Sigmoid colon (tissue), 7 donors: ENCODE measurements around the gene UVRAG. TPM values are rescaled to one million over a fixed set of nuclear protein-coding genes. Genes with fewer than 3 reads are reported as not detected.

ENCODE experiments used
- DNase-seq: peaks from one replicate; pipeline ENCODE4 v3.0.0-alpha.2; 2019
- H3K27ac ChIP-seq, 4 donors: fragments of 200-600 bp; sonication (generic); one replicate each; pipeline ENCODE4 v1.5.1; 2016 to 2019; ENCODE audit warnings: mild to moderate bottlenecking in 1 of 4
- H3K27me3 ChIP-seq, 3 donors: fragments of 200-600 bp; sonication (generic); one replicate each; pipeline ENCODE4 v1.5.1; 2019; ENCODE audit warnings: mild to moderate bottlenecking in 1 of 3
- H3K36me3 ChIP-seq, 4 donors: fragments of 200-600 bp; sonication (generic); one replicate each; pipeline ENCODE4 v1.5.1; 2016 to 2019
- H3K4me1 ChIP-seq, 4 donors: fragments of 200-600 bp; sonication (generic); one replicate each; pipeline ENCODE4 v1.5.1; 2017 to 2019
- H3K4me3 ChIP-seq, 4 donors: fragments of 200-600 bp; sonication (generic); one replicate each; pipeline ENCODE4 v1.5.1; 2017 to 2019; ENCODE audit warnings: mild to moderate bottlenecking in 2 of 4, moderate library complexity in 1 of 4
- H3K9me3 ChIP-seq, 4 donors: fragments of 200-600 bp in 3 of 4; sonication (generic) in 3 of 4; one replicate each; pipeline versions ENCODE4 v1.5.1 to v1.6.1; 2013 to 2019
- EP300 ChIP-seq, 4 donors: sonication (generic); formaldehyde crosslinking; IDR thresholded peaks; one replicate each; pipeline ENCODE4 v1.6.1; 2017; ENCODE audit warnings: antibody characterized with exemption in 4 of 4
- POLR2A ChIP-seq, 2 donors: fragments of 450-650 bp; IDR thresholded peaks; one replicate each; pipeline ENCODE4 v1.6.1; 2016; ENCODE audit warnings: antibody characterized with exemption in 2 of 2, mild to moderate bottlenecking in 2 of 2, moderate library complexity in 2 of 2
- POLR2AphosphoS5 ChIP-seq, 4 donors: sonication (generic); formaldehyde crosslinking; IDR thresholded peaks; one replicate each; pipeline ENCODE4 v1.6.1; 2017; ENCODE audit warnings: antibody characterized with exemption in 4 of 4
- WGBS, 2 donors: extraction: QIAGEN DNeasy Blood & Tissue Kit; methylation state at CpG; one replicate each; pipeline ENCODE4 v1.1.7; 2013; 5-methylcytosine and 5-hydroxymethylcytosine counted together
- intact Hi-C: fragments of 100-400 bp; cut with DNase I; formaldehyde crosslinking; loops from one replicate; pipeline ENCODE4 v1.15.1; 2023
- polyA plus RNA-seq, 3 donors: library from polyadenylated mRNA; stranded (reverse); fragments of 200-250 nt; gene quantifications; one replicate each; pipeline ENCODE4 v1.2.3, GENCODE V29; 2013
- total RNA-seq, 4 donors: library from RNA; depleted of rRNA; stranded (reverse); fragments of >200 nt; gene quantifications; one replicate each; pipeline ENCODE4 v1.1.0, GENCODE V29; 2016
- TF ChIP-seq, protein P1 (sequence below), 4 experiments: fragments of 450-650 bp in 3 of 4; fragments of 200-600 bp in 1 of 4; IDR thresholded peaks; one replicate each; pipeline ENCODE4 v1.5.1; 2016 to 2019; ENCODE audit warnings: antibody characterized with exemption in 4 of 4, mild to moderate bottlenecking in 3 of 4, moderate library complexity in 2 of 4
- donor health status: healthy with polysubstance abuse.
- donor health status: Bipolar disorder and iron deficiency.
- donor health status: healthy.

Gene UVRAG
- total and polyA plus RNA-seq, 7 donors = 4.9 to 43.2 (median 29.3) TPM

DNA sequence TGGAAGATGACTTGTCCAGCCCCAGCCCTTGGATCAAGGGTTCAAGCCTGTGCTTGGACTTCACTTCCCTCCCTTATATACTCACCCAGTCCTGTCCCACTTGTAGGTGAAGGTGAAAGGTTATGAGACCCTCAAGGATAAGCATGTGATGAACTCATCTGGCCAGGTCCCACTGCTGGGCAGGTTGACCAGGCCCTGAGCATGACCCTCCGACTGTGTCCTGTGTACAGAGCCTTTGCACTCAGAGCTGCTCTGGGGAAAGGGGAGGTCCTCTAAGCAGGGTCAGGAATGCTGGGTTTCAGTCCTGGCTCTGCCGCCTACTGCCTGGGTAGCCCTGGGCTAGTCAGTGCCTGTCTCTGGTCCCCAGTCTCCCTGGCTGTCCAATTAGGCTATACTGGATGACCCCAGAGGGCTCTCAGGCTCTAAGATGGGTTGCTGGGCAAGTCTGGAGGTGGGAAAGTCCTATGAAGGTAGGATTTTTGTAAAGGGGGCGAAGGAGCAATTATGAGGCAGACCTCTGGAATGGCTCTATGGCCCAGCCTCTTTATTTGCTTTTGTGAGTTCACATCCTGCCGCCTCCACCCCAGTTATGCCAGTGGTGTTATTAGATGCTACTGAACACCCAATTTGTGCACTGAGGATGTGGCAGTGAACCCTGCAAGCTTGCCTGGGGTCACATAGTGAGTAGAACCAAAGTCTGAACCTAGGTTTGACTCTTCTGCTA lies 32.3 kb upstream of the UVRAG start:
- WGBS, 2 donors = 93 to 97% methylated on average over 4 of the region's 4 CpGs
- intact Hi-C loops = no loop called here
- no peaks in the 10 kb centered on the region for H3K36me3 ChIP-seq
- TF ChIP-seq EP300 (IDR thresholded peaks at IDR 0.05) = no peak
- no peak for TF ChIP-seq POLR2A (IDR thresholded peaks at IDR 0.05)
- TF ChIP-seq, protein P1, sequence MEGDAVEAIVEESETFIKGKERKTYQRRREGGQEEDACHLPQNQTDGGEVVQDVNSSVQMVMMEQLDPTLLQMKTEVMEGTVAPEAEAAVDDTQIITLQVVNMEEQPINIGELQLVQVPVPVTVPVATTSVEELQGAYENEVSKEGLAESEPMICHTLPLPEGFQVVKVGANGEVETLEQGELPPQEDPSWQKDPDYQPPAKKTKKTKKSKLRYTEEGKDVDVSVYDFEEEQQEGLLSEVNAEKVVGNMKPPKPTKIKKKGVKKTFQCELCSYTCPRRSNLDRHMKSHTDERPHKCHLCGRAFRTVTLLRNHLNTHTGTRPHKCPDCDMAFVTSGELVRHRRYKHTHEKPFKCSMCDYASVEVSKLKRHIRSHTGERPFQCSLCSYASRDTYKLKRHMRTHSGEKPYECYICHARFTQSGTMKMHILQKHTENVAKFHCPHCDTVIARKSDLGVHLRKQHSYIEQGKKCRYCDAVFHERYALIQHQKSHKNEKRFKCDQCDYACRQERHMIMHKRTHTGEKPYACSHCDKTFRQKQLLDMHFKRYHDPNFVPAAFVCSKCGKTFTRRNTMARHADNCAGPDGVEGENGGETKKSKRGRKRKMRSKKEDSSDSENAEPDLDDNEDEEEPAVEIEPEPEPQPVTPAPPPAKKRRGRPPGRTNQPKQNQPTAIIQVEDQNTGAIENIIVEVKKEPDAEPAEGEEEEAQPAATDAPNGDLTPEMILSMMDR (IDR thresholded peaks at IDR 0.05) = no peak
- TF ChIP-seq POLR2AphosphoS5 (IDR thresholded peaks at IDR 0.05) = no peak
- no peak overlapping the region for H3K27ac ChIP-seq
- no peak overlapping the region for H3K4me3 ChIP-seq
- no peaks in the 10 kb centered on the region for H3K9me3 ChIP-seq
- H3K27me3 ChIP-seq = no peaks in the 10 kb centered on the region
- no peak for DNase-seq
- H3K4me1 ChIP-seq = no peaks in the 10 kb centered on the region

GRCh38 chr11:75783416-75784084 lies 31.5 kb upstream of the UVRAG start:
- no peak overlapping the region for H3K27ac ChIP-seq
- 92 to 96% methylated on average over 4 of the region's 4 CpGs for WGBS, 2 donors
- no peaks in the 10 kb centered on the region for H3K9me3 ChIP-seq
- DNase-seq = no peak
- TF ChIP-seq POLR2AphosphoS5 (IDR thresholded peaks at IDR 0.05) = no peak
- TF ChIP-seq, protein P1 (IDR thresholded peaks at IDR 0.05) = no peak
- no peak for TF ChIP-seq POLR2A (IDR thresholded peaks at IDR 0.05)
- no peak for TF ChIP-seq EP300 (IDR thresholded peaks at IDR 0.05)
- H3K27me3 ChIP-seq = no peaks in the 10 kb centered on the region
- H3K4me1 ChIP-seq = no peaks in the 10 kb centered on the region
- no peaks in the 10 kb centered on the region for H3K36me3 ChIP-seq
- no peak overlapping the region for H3K4me3 ChIP-seq
- intact Hi-C loops = no loop called here

GRCh38 chr11:75784085-75784478 lies 30.9 kb upstream of the UVRAG start:
- H3K27me3 ChIP-seq = no peaks in the 10 kb centered on the region
- no peaks in the 10 kb centered on the region for H3K36me3 ChIP-seq
- H3K9me3 ChIP-seq = no peaks in the 10 kb centered on the region
- no peak overlapping the region for H3K4me3 ChIP-seq
- DNase-seq = no peak
- TF ChIP-seq, protein P1 (IDR thresholded peaks at IDR 0.05) = no peak
- TF ChIP-seq POLR2AphosphoS5 (IDR thresholded peaks at IDR 0.05) (no peak), POLR2A (IDR thresholded peaks at IDR 0.05) (no peak), EP300 (IDR thresholded peaks at IDR 0.05) (no peak)
- H3K4me1 ChIP-seq = no peaks in the 10 kb centered on the region
- 96 to 98% methylated on average over 2 of the region's 2 CpGs for WGBS, 2 donors
- H3K27ac ChIP-seq = no peak overlapping the region
- intact Hi-C loops = no loop called here

GRCh38 chr11:75784506-75784905 lies 30.5 kb upstream of the UVRAG start:
- no peak overlapping the region for H3K4me3 ChIP-seq
- H3K27me3 ChIP-seq = no peaks in the 10 kb centered on the region
- DNase-seq = no peak
- WGBS, 2 donors = 91 to 95% methylated on average over 1 of the region's 1 CpG
- no peak overlapping the region for H3K27ac ChIP-seq
- H3K36me3 ChIP-seq = no peaks in the 10 kb centered on the region
- intact Hi-C loops = no loop called here
- no peaks in the 10 kb centered on the region for H3K9me3 ChIP-seq
- TF ChIP-seq POLR2A (IDR thresholded peaks at IDR 0.05) (no peak), EP300 (IDR thresholded peaks at IDR 0.05) (no peak), POLR2AphosphoS5 (IDR thresholded peaks at IDR 0.05) (no peak)
- TF ChIP-seq, protein P1 (IDR thresholded peaks at IDR 0.05) = no peak
- H3K4me1 ChIP-seq = no peaks in the 10 kb centered on the region
